ENCODE measurements around the gene PPM1L.
A peak's percentile ranks its signal among the peaks of the same experiment; 100 is the strongest.
"Not testable (repeated sequence)": the region's sequence is repeated elsewhere in the genome, so short reads cannot be mapped to it uniquely, and the experiment has no call there.

The PPM1L gene

DNA sequence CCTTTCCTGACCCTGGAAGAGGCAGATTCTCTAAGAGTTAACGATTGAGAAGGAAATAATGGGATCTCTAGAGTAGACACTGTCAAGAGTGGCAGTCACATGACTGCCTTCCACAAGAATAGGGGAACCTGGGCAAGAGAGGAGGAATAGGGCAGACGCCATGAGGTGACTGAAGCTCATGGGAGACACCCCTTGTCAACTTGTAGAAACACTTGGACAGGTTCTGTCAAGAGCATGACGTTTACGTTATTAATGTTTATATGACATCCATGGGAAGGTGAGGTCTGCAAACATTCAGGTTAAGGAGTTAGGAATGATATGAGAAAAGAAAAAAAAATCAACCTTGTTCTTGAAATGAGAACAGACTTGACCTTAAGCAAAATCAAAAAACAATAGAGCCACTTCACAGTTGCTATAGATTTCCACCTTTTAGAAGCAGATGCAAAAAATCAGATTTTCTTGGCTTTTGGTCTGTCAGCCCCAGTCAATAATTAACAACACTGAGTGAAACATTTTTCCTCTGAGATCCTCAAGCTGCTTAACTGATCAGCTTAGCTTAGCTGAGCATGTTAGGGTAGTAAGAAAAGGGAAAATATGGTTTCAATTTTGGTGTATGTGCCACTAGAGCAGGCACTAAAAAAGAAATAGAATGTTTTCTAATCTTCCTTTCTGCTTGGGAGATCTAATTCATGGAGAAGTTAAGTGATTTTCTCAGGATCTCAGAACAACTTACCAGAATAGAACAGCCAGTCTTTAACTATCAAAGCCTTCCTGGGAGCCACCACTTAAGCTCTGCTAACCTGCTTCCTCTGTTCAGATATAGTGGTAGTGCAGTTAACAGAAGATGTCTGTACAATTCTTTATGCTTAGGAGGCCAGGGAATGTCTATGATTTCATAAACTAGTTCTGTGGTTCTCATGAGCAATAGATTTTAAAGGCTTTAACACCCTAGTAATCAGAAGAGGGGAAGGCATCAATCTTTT is 232.2 kb downstream of the PPM1L start:
- no peak for DNase-seq (ENCODE audit: low spot score)

DNA sequence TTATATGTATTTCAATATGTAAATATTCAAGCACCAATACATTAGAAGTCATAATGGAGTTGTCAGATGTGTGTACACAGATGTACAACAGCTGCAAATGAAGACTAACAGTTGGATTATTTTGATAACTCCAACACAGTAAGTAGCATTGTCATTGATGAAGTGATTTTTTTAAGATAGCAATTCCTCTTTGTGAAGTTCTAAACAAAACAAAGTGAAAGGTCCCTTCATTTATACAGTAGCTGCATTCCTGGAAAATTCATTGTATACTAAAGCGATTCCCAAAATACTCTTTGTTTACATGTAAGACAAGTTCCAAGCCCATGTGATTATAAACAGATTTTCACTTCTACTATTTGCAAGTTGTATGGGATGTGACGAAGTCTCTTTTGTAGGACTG is 234.4 kb downstream of the PPM1L start:
- DNase-seq (ENCODE audit: low spot score): no peak

DNA sequence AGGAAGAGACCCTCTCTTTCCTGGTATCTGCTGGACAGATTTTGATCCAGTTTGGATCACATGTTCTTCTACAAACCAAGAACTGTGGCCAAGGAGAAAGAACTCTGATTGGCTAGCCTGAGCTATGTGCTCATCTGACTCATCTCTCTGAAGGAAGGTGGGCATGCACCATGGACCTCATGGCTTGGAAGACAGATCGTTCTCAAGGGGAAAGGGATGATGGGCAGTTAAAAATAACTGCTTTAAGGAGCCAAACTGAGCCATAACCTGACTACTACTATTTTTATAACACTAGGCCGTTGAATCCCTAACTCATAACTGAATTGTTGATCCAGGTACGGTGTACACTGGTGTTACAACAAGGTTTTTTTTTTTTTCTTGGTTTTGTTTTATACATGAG is 236.7 kb downstream of the PPM1L start:
- DNase-seq (ENCODE audit: low spot score): no peak

DNA sequence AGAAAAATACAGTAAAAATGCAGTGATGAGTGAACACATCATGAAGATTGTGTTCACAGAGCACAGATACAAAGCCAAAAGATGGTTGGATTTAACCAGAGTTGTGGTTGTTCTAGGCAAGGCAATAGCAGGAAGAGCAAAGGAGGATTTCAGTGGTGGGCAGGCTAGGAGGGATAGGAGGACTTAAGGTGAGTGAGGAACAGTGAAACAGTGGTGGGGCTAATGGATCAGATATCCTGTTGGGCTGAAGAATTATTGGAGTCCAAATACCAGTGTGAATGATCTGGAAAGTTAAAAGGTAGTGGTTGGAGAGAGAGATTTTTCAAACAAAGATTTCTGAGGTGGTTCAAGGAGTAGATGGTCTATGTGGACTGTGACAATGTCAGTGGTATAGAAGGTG is 240.8 kb downstream of the PPM1L start:
- no peak for DNase-seq (ENCODE audit: low spot score)

DNA sequence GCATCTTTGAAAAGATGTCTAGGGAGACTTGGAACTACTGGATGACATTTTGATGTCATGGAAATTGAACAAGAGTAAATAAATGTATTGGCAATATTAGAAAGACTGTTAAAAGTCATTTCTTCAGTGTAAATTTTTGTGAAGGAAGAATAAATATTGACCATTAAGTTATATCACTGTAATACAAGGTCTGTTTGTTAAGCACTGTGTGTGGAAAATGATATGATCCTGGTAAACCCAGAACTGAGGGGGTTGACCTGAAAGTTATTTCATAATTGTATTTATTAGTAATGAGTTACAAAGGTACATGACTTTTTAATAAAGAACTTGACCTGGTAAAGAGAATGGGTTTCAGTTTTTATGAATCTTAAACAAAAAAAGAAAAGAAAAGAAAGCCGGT is 242.6 kb downstream of the PPM1L start:
- DNase-seq (ENCODE audit: low spot score): no peak

- no peak for DNase-seq (ENCODE audit: low spot score)
These were observed 243.2 kb downstream of the PPM1L start for GRCh38 chr3:160999274-160999673.

GRCh38 chr3:161008086-161008485 is 252.1 kb downstream of the PPM1L start:
- DNase-seq (ENCODE audit: low spot score): no peak

- DNase-seq (ENCODE audit: low spot score): not testable (repeated sequence)
These were observed 254.1 kb downstream of the PPM1L start for GRCh38 chr3:161010151-161010550.

GRCh38 chr3:161014843-161015749 is 259.1 kb downstream of the PPM1L start:
- DNase-seq (ENCODE audit: low spot score): no peak

DNA sequence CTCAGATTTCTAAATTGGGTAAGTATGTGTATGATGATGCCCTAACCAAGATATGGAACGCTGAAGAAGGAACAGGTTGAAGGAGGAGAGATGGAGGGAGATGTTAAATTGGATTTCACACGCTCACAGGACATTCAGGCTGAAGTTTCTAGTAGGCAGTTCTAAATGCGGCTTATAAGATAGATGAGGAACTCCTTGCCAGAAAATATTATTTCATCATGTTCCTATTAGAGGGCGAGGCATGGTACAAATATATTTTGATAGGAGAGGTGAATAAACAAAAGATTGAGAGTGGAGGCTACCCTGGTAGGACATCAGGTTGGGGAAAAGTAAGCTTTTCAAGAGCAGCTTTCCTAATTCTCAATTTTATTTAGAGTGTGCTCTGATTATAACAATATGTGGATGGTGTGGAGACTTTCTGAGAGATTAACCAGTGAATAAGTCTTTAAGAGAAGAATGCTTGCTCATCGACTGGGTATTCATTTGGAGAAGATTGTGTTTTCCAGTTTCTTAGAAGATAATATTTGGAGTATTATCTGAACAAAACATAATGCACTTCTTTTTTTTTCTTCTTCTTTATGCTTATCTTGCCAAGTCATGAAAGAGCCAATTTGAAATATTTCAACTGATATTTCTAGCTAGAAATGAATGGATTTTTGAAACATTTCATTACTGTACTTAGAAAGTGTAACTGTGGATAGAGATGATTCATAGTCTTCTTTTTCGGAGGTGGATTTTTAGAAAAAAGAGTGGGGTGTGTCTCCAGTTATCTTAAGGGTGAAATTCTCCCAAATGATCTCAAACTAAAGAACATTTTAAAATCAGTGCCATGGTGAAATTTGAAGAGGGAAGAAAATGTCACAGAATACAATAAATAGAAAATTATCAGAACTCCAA is 260.6 kb downstream of the PPM1L start:
- no peak for DNase-seq (ENCODE audit: low spot score)

- DNase-seq (ENCODE audit: low spot score): no peak
These were observed 261.9 kb downstream of the PPM1L start for GRCh38 chr3:161017971-161018370.

- no peak for DNase-seq (ENCODE audit: low spot score)
These were observed 264.2 kb downstream of the PPM1L start for GRCh38 chr3:161020256-161020655.

DNA sequence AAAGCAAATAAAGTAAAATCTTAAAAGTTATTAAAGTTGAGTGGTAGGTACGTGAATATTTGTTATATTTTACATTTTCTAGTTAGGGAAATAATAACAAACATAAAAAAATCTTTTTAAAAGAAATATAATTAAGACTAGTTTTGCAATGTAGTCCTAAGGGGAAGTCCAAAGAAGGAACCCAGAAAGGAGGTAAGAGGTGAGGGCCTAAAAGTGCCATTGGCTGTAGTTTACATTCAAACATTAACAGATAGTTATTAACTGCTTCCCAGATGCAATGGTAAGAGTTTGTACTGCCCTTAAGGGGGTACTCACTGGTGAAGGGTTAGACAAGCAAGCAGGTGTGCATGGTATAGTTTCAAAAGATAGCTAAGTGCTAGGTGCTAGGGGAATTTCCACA is 269.9 kb downstream of the PPM1L start:
- DNase-seq (ENCODE audit: low spot score): no peak

GRCh38 chr3:161026612-161027510 is 270.8 kb downstream of the PPM1L start:
- DNase-seq (ENCODE audit: low spot score): no peak

GRCh38 chr3:161028555-161029153 is 272.6 kb downstream of the PPM1L start:
- DNase-seq (ENCODE audit: low spot score): no peak

- DNase-seq (ENCODE audit: low spot score): no peak
These were observed 275.1 kb downstream of the PPM1L start for GRCh38 chr3:161031134-161031533.

GRCh38 chr3:161034913-161035550 is 279.0 kb downstream of the PPM1L start:
- peak; percentile 17 for DNase-seq (ENCODE audit: low spot score)

GRCh38 chr3:161035711-161036110 is 279.7 kb downstream of the PPM1L start:
- DNase-seq (ENCODE audit: low spot score): no peak

DNA sequence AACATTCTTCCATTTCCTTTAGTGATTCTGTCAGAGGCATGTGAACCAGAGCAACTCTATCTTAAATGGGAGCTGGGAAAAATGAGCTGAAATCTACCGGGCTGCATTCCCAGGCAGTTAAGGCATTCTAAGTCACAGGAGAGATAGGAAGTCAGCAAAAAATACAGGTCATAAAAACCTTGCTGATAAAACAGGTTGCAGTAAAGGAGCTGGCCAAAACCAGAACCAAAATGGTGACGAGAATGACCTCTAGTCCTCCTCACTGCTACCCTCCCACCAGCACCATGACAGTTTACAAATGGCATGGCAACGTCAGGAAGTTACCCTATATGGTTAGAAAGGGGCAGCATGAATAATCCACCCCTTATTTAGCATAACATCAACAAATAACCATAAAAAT is 282.7 kb downstream of the PPM1L start:
- DNase-seq (ENCODE audit: low spot score): no peak

DNA sequence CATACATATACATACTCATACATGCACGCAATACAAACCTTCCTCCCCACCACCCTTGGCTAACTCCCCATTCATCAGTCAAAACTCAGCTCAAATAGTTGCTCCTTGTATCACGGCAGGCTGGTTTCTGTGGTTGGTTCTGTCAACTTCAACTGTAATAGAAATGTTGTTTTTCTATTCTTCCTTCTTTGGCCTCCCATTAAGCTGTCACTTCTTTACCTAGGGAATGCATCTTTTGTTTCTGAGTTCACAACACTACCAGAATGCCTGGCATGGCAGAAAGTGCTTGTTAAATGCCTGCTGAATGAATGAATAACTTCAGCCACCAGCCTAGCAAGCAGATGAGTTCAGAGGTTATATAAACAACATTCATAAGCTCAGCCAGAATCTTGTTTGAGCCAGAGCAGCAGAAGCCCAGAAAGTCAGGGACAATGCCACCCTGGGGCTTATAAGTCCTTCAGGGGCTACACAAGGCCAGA is 286.0 kb downstream of the PPM1L start:
- no peak for DNase-seq (ENCODE audit: low spot score)

Data from globus pallidus (tissue), 1 donor.